Fibroblast of lung (primary cell): Measurements from ENCODE around the gene RELA.

Experiments
- EZH2 ChIP-seq: IDR thresholded peaks from 2 replicates; pipeline ENCODE4 v1.5.1; 2012; ENCODE audit warnings: low read length, control low read depth, mild to moderate bottlenecking; ENCODE audit errors: missing control alignments
- TF ChIP-seq, protein P1 (sequence below), 2 donors: IDR thresholded peaks in 1 of 2; conservative IDR thresholded peaks in 1 of 2; 1 replicate in 1 of 2; 2 replicates in 1 of 2; pipeline ENCODE4 v1.5.1; 2011 to 2012; ENCODE audit warnings: low read length in 2 of 2, control low read depth in 1 of 2, inconsistent platforms in 1 of 2, low read depth in 1 of 2, mild to moderate bottlenecking in 1 of 2

DNA sequence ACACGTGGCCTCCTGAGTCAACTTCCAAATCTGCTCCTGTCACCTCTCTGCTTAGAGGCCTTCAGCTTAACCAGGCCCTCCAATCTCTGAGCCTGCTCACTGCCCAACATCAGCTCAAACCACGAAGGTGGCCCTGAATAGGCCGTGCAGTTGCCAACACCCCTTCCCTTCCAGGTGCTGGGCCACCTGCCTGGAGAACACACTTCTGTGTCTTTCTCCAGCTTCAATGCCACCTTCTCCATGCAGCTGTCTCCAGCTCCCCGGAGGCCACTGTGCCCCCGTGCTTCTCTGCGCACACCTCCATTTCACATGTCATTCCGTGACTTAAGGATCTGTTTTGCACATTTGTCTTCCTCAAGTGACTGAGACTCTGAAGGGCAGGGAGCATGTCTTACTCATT is 5.3 kb downstream of the RELA start:
- TF ChIP-seq, protein P1, sequence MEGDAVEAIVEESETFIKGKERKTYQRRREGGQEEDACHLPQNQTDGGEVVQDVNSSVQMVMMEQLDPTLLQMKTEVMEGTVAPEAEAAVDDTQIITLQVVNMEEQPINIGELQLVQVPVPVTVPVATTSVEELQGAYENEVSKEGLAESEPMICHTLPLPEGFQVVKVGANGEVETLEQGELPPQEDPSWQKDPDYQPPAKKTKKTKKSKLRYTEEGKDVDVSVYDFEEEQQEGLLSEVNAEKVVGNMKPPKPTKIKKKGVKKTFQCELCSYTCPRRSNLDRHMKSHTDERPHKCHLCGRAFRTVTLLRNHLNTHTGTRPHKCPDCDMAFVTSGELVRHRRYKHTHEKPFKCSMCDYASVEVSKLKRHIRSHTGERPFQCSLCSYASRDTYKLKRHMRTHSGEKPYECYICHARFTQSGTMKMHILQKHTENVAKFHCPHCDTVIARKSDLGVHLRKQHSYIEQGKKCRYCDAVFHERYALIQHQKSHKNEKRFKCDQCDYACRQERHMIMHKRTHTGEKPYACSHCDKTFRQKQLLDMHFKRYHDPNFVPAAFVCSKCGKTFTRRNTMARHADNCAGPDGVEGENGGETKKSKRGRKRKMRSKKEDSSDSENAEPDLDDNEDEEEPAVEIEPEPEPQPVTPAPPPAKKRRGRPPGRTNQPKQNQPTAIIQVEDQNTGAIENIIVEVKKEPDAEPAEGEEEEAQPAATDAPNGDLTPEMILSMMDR (conservative IDR thresholded peaks at IDR 0.05 in 1 of 2, IDR thresholded peaks at IDR 0.05 in 1 of 2; ENCODE audit: low read depth in 1 of 2, low read length in 2 of 2) = no peak
- no peak for TF ChIP-seq EZH2
